HEK293 (cell line): ENCODE data around the gene TCEANC2.

Experiments
- CTCF ChIA-PET: fragments of 350-600 bp; formaldehyde crosslinking; extraction: SDS; loops from one replicate; lab custom pipeline; 2021; ENCODE audit warnings: antibody characterized with exemption; lab: Yijun Ruan, JAX
- POLR2A ChIA-PET: fragments of 300-600 bp; formaldehyde crosslinking; extraction: SDS; loops from one replicate; lab custom pipeline; 2020; ENCODE audit warnings: antibody characterized with exemption, inconsistent platforms; lab: Yijun Ruan, JAX
- H3K27ac ChIP-seq: fragments of 200-500 bp; sonication (Bioruptor generic); 2 replicates; pipeline ENCODE4 v1.5.1; 2014; ENCODE audit warnings: low read depth, low read length, control low read depth, inconsistent platforms; ENCODE audit errors: extremely low read depth
- H3K36me3 ChIP-seq, 2 experiments: fragments of 200-500 bp in 1 of 2; sonication (Bioruptor generic) in 1 of 2; 1 replicate in 1 of 2; 2 replicates in 1 of 2; pipeline ENCODE4 v1.5.1; 2014 to 2017; ENCODE audit warnings: inconsistent platforms in 2 of 2, low read length in 2 of 2; ENCODE audit not compliant: control insufficient read depth in 2 of 2, insufficient read depth in 1 of 2
- H3K4me1 ChIP-seq: fragments of 200-500 bp; sonication (Bioruptor generic); 2 replicates; pipeline ENCODE4 v1.5.1; 2014; ENCODE audit warnings: mild to moderate bottlenecking, low read length, inconsistent platforms; ENCODE audit not compliant: control insufficient read depth, insufficient read depth
- H3K4me3 ChIP-seq: 2 replicates; pipeline ENCODE4 v1.5.1; 2011; ENCODE audit warnings: low read depth, mild to moderate bottlenecking, control low read depth, low read length, moderate library complexity
- H3K9me3 ChIP-seq: fragments of 200-500 bp; sonication (Bioruptor generic); 2 replicates; pipeline ENCODE4 v1.5.1; 2014; ENCODE audit warnings: low read depth, low read length, inconsistent platforms; ENCODE audit not compliant: control insufficient read depth, insufficient read depth
- EGR2 ChIP-seq: fragments of 450-650 bp; formaldehyde crosslinking; IDR thresholded peaks from 2 replicates; pipeline ENCODE4 v1.5.1; 2016; ENCODE audit warnings: low read depth, missing biosample characterization, missing genetic modification characterization
- KLF1 ChIP-seq: fragments of 450-650 bp; formaldehyde crosslinking; IDR thresholded peaks from 2 replicates; pipeline ENCODE4 v1.5.1; 2016; ENCODE audit warnings: missing biosample characterization, missing genetic modification characterization
- MEIS1 ChIP-seq: sonication (generic); formaldehyde crosslinking; IDR thresholded peaks from 2 replicates; pipeline ENCODE4 v1.8.1; 2022; ENCODE audit warnings: missing genetic modification reagents, mild to moderate bottlenecking, borderline replicate concordance
- PRDM1 ChIP-seq: fragments of 450-650 bp; formaldehyde crosslinking; IDR thresholded peaks from 2 replicates; pipeline ENCODE4; 2016; ENCODE audit warnings: missing biosample characterization, missing genetic modification characterization
- SCRT2 ChIP-seq: fragments of 450-650 bp; formaldehyde crosslinking; IDR thresholded peaks from 2 replicates; pipeline ENCODE4 v1.5.1; 2016; ENCODE audit warnings: missing biosample characterization, missing genetic modification characterization
- SETDB1 ChIP-seq: IDR thresholded peaks from one replicate; pipeline ENCODE4 v1.6.1; 2017; ENCODE audit warnings: mild to moderate bottlenecking, low read length, moderate library complexity, mixed read lengths; ENCODE audit not compliant: insufficient read length
- SP2 ChIP-seq: fragments of 450-650 bp; formaldehyde crosslinking; IDR thresholded peaks from 2 replicates; pipeline ENCODE4 v1.5.1; 2016; ENCODE audit warnings: missing biosample characterization, missing genetic modification characterization
- TRIM28 ChIP-seq: IDR thresholded peaks from 2 replicates; pipeline ENCODE4 v1.6.1; 2011; ENCODE audit warnings: low read length, control low read depth, borderline replicate concordance
- ZBTB10 ChIP-seq: fragments of 450-650 bp; formaldehyde crosslinking; IDR thresholded peaks from 2 replicates; pipeline ENCODE4 v1.5.1; 2016; ENCODE audit warnings: missing biosample characterization, missing genetic modification characterization
- ZBTB17 ChIP-seq: fragments of 450-650 bp; formaldehyde crosslinking; IDR thresholded peaks from 2 replicates; pipeline ENCODE4 v1.5.1; 2016; ENCODE audit warnings: missing biosample characterization, missing genetic modification characterization
- ZBTB6 ChIP-seq: fragments of 450-650 bp; formaldehyde crosslinking; IDR thresholded peaks from 2 replicates; pipeline ENCODE4 v1.5.1; 2017; ENCODE audit warnings: missing biosample characterization, missing genetic modification characterization
- ZEB2 ChIP-seq: fragments of 450-650 bp; formaldehyde crosslinking; IDR thresholded peaks from 2 replicates; pipeline ENCODE4 v1.5.1; 2016; ENCODE audit warnings: missing biosample characterization, missing genetic modification characterization
- ZFHX2 ChIP-seq: fragments of 450-650 bp; formaldehyde crosslinking; conservative IDR thresholded peaks from 2 replicates; pipeline ENCODE4 v1.5.1; 2016; ENCODE audit warnings: missing biosample characterization, missing genetic modification characterization
- ZNF132 ChIP-seq: fragments of 450-650 bp; formaldehyde crosslinking; IDR thresholded peaks from 2 replicates; pipeline ENCODE4 v1.5.1; 2017; ENCODE audit warnings: missing biosample characterization, missing genetic modification characterization, borderline replicate concordance
- ZNF155 ChIP-seq: fragments of 450-650 bp; formaldehyde crosslinking; IDR thresholded peaks from 2 replicates; pipeline ENCODE4 v1.5.1; 2016; ENCODE audit warnings: missing biosample characterization, missing genetic modification characterization
- ZNF169 ChIP-seq: fragments of 450-650 bp; formaldehyde crosslinking; IDR thresholded peaks from 2 replicates; pipeline ENCODE4 v1.5.1; 2016; ENCODE audit warnings: missing biosample characterization, missing genetic modification characterization
- ZNF23 ChIP-seq: fragments of 450-650 bp; formaldehyde crosslinking; IDR thresholded peaks from 2 replicates; pipeline ENCODE4 v1.5.1; 2016; ENCODE audit warnings: missing biosample characterization, missing genetic modification characterization, borderline replicate concordance
- ZNF335 ChIP-seq: fragments of 450-650 bp; formaldehyde crosslinking; conservative IDR thresholded peaks from 2 replicates; pipeline ENCODE4 v1.5.1; 2016; ENCODE audit warnings: missing biosample characterization, missing genetic modification characterization
- ZNF404 ChIP-seq: fragments of 450-650 bp; formaldehyde crosslinking; IDR thresholded peaks from 2 replicates; pipeline ENCODE4 v1.5.1; 2017; ENCODE audit warnings: missing biosample characterization, missing genetic modification characterization
- ZNF549 ChIP-seq: fragments of 450-650 bp; IDR thresholded peaks from 2 replicates; pipeline ENCODE4 v1.5.1; 2018; ENCODE audit warnings: missing biosample characterization, missing genetic modification characterization, mild to moderate bottlenecking, inconsistent platforms, moderate library complexity
- ZNF558 ChIP-seq: fragments of 450-650 bp; formaldehyde crosslinking; IDR thresholded peaks from 2 replicates; pipeline ENCODE4 v1.5.1; 2016; ENCODE audit warnings: missing biosample characterization, missing genetic modification characterization
- ZNF560 ChIP-seq: fragments of 450-650 bp; formaldehyde crosslinking; IDR thresholded peaks from 2 replicates; pipeline ENCODE4 v1.5.1; 2017; ENCODE audit warnings: missing biosample characterization, missing genetic modification characterization, borderline replicate concordance
- ZNF585B ChIP-seq: fragments of 450-650 bp; formaldehyde crosslinking; IDR thresholded peaks from 2 replicates; pipeline ENCODE4 v1.5.1; 2016; ENCODE audit warnings: missing biosample characterization, missing genetic modification characterization
- ZNF600 ChIP-seq: fragments of 450-650 bp; formaldehyde crosslinking; IDR thresholded peaks from 2 replicates; pipeline ENCODE4 v1.5.1; 2016; ENCODE audit warnings: missing biosample characterization, missing genetic modification characterization
- ZNF623 ChIP-seq: fragments of 450-650 bp; formaldehyde crosslinking; IDR thresholded peaks from 2 replicates; pipeline ENCODE4 v1.5.1; 2016; ENCODE audit warnings: missing biosample characterization, missing genetic modification characterization
- ZNF76 ChIP-seq: fragments of 450-650 bp; formaldehyde crosslinking; IDR thresholded peaks from 2 replicates; pipeline ENCODE4; 2016; ENCODE audit warnings: low read depth, missing biosample characterization, missing genetic modification characterization, borderline replicate concordance
- ZNF837 ChIP-seq: fragments of 450-650 bp; formaldehyde crosslinking; IDR thresholded peaks from 2 replicates; pipeline ENCODE4 v1.5.1; 2016; ENCODE audit warnings: missing biosample characterization, missing genetic modification characterization
- ZSCAN23 ChIP-seq: fragments of 450-650 bp; formaldehyde crosslinking; IDR thresholded peaks from 2 replicates; pipeline ENCODE4 v1.5.1; 2016; ENCODE audit warnings: missing biosample characterization, missing genetic modification characterization
- TF ChIP-seq, protein P1 (sequence below): fragments of 450-650 bp; formaldehyde crosslinking; IDR thresholded peaks from 2 replicates; pipeline ENCODE4 v1.5.1; 2016; ENCODE audit warnings: missing biosample characterization, missing genetic modification characterization
- TF ChIP-seq, protein P2 (sequence below): fragments of 450-650 bp; formaldehyde crosslinking; IDR thresholded peaks from 2 replicates; pipeline ENCODE4 v1.5.1; 2016; ENCODE audit warnings: missing biosample characterization, missing genetic modification characterization

TCEANC2 gene

GRCh38 chr1:54121482-54122134 lies 68.2 kb downstream of the TCEANC2 start (continued):
- no peak for TF ChIP-seq ZSCAN23 (tag by site-specific recombination)
- TF ChIP-seq ZNF585B (tag by site-specific recombination) = no peak
- TF ChIP-seq ZNF623 (tag by site-specific recombination) = no peak
- TF ChIP-seq SETDB1 = no peak
- TF ChIP-seq SCRT2 (tag by site-specific recombination) = no peak
- peak; percentile 78 for TF ChIP-seq ZBTB17 (tag by site-specific recombination)
- TF ChIP-seq, protein P1, sequence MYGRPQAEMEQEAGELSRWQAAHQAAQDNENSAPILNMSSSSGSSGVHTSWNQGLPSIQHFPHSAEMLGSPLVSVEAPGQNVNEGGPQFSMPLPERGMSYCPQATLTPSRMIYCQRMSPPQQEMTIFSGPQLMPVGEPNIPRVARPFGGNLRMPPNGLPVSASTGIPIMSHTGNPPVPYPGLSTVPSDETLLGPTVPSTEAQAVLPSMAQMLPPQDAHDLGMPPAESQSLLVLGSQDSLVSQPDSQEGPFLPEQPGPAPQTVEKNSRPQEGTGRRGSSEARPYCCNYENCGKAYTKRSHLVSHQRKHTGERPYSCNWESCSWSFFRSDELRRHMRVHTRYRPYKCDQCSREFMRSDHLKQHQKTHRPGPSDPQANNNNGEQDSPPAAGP (tag by site-specific recombination) = peak; percentile 54; the same call in 1 of the 2 replicates
- peak; percentile 23; the same call in 1 of the 2 replicates for TF ChIP-seq ZNF76 (tag by site-specific recombination)

- H3K36me3 ChIP-seq = no peaks in the 10 kb centered on the region
- no peaks in the 10 kb centered on the region for H3K4me1 ChIP-seq
- CTCF ChIA-PET = interaction anchor here (0.6 to 1.6 kb wide), 17 partner anchors 9 to 688 kb away, joined by 3 to 9 read pairs (median 3); no protein-coding TSS in a partner anchor
- no peak overlapping the region for H3K4me3 ChIP-seq
- POLR2A ChIA-PET = interaction anchor here (1.0 to 1.6 kb wide), 2 partner anchors 78 to 284 kb away, joined by 3 to 7 read pairs; partner anchors contain the start of genes CYB5RL, MRPL37 and SSBP3
- no peak overlapping the region for H3K27ac ChIP-seq
- H3K9me3 ChIP-seq = no peaks in the 10 kb centered on the region
- TF ChIP-seq ZNF558 (tag by site-specific recombination) = no peak
- no peak for TF ChIP-seq PRDM1
- no peak for TF ChIP-seq ZBTB6 (tag by site-specific recombination)
- no peak for TF ChIP-seq TRIM28
- peak; percentile 50 for TF ChIP-seq KLF1 (tag by site-specific recombination)
- no peak for TF ChIP-seq ZNF600 (tag by site-specific recombination)
- TF ChIP-seq ZBTB10 (tag by site-specific recombination) = no peak
- no peak for TF ChIP-seq SP2 (tag by site-specific recombination)
- TF ChIP-seq EGR2 = peak; percentile 54; the same call in 1 of the 2 replicates
- TF ChIP-seq ZNF23 (tag by site-specific recombination) = no peak
- no peak for TF ChIP-seq ZNF404 (tag by site-specific recombination)
- TF ChIP-seq ZEB2 (tag by site-specific recombination) = no peak
- TF ChIP-seq ZNF549 = no peak
- no peak for TF ChIP-seq MEIS1
- TF ChIP-seq ZNF132 (tag by site-specific recombination) = no peak
- TF ChIP-seq ZNF155 (tag by site-specific recombination) = no peak
- TF ChIP-seq ZFHX2 (tag by site-specific recombination) = peak; percentile 63
- peak; percentile 10 for TF ChIP-seq ZNF335 (tag by site-specific recombination)
- TF ChIP-seq ZNF837 (tag by site-specific recombination) = no peak
- TF ChIP-seq, protein P2, sequence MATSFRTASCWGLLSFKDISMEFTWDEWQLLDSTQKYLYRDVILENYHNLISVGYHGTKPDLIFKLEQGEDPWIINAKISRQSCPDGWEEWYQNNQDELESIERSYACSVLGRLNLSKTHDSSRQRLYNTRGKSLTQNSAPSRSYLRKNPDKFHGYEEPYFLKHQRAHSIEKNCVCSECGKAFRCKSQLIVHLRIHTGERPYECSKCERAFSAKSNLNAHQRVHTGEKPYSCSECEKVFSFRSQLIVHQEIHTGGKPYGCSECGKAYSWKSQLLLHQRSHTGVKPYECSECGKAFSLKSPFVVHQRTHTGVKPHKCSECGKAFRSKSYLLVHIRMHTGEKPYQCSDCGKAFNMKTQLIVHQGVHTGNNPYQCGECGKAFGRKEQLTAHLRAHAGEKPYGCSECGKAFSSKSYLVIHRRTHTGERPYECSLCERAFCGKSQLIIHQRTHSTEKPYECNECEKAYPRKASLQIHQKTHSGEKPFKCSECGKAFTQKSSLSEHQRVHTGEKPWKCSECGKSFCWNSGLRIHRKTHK (tag by site-specific recombination) = no peak
- no peak for TF ChIP-seq ZNF169 (tag by site-specific recombination)
- no peak for TF ChIP-seq ZNF560 (tag by site-specific recombination)
Measured at GRCh38 chr1:54122135-54122751, 68.8 kb downstream of the TCEANC2 start.
